Measurements from ENCODE around the gene SLC1A2.
A peak's percentile ranks its signal among the peaks of the same experiment; 100 is the strongest.

SLC1A2 gene

GRCh38 chr11:35293699-35294098 is 125.7 kb downstream of the SLC1A2 start:
- no peak for DNase-seq

GRCh38 chr11:35293035-35293434 is 126.3 kb downstream of the SLC1A2 start:
- DNase-seq = peak; percentile 23

DNA sequence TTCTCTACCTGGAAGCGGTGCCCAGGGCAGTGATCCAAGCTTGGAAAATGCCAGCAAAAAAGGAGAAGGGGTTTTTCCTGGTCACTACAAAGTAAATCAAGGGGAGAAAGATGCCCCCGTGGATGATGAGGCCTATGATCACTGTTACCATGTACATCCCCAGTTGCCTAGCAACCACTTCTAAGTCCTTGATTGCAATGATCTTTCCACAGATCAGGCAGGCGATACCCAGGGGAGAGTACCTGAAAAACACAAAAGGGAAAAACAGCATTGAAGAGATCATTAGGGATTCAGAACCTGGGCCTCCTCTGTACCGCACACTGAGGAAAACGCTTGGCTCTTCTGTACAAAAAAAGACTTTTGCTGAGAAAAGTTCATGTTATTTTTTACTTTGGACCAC is 127.1 kb downstream of the SLC1A2 start:
- peak; percentile 4 for DNase-seq

DNA sequence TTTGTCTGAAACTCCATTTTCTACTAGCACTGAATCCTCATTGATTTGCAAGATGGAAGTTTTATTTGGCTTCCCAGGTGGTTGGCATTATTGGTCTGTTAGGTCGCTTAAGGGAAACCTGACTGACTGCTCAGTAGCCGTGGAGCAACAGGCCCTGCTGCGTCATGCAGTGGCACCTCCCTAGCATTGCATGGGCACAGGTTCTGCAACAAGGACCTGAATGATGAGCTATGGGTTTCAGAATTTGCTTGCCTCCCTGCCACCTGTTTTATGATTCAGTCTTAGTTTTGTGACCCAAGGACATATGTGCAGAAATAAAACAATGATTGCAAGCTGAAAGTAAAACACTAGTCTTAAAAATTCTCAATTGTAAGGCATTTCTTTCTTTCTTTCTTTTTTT is 128.5 kb downstream of the SLC1A2 start:
- no peak for DNase-seq

- DNase-seq = no peak
Measured at GRCh38 chr11:35289821-35290220, 129.5 kb downstream of the SLC1A2 start.

DNA sequence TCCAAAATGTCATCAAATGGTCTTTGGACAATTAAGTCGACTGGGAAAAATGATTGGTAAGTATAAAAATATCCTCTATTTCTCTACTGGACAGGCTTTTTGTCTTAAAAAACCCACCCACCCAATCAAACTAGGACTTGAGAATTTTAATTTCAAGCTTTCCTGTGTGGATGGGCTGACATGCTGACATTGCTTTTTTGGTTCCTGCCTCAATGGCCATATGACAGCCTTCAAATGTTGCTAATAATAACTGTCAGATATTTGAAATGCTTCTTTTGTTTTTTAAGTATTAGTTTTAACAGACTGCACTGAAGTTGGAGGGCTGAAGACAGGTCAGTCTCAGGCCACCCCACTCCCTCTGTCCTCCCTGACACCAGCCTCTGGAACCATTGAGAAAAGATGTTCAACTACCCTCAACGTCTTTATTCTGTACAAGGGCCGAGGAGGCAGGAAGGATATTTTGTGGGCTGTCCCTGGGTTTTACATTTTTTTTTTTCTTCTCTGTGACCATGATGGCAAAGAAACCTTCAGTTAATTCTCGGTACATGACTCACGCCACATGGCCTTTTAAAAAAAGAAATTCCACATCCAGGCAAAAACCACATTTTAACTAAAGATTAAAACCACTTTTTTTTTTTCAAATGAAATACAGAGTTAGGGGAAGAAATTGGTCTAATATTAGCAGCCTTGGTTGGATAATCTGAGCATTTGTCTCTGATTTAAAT is 130.4 kb downstream of the SLC1A2 start:
- DNase-seq = peak; percentile 17

GRCh38 chr11:35288309-35288708 is 131.0 kb downstream of the SLC1A2 start:
- DNase-seq = no peak

GRCh38 chr11:35287344-35287890 is 131.9 kb downstream of the SLC1A2 start:
- DNase-seq = no peak

DNA sequence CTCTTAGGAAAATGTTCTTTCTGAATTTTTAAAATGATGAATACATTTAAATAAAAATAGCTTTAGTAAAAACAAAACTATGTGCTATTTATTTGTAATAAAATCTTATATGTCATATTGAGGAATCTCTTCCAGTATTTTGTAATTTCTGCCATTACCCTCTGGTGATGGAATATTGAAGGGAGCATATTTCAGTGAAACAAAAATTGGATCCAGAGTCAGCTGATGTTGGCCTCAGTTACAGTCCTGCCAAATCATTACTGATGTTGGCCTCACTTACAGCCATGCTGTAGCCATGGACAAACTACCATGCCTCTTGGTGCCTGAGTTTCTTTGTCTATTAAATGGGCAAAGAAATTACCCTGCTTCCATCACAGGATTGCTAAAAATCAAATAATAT is 133.2 kb downstream of the SLC1A2 start:
- no peak for DNase-seq

DNA sequence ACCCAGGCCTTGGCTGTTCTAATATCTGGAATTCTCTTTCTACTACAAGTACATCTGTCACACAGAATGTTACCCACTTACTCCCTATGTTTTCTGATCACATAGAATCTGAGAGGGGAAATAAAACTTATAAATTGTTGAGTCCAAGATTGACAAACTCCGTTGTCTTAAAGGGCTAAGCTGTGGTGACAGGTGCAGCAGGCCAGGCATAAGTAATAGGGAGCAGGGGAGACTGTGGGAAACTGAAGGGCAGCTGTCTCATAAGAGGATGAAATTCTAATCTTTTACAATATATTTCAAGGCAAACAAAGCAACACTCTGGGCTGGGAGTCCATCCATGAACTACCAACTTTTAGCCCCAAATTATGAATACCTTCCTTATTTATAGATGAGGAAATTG is 133.9 kb downstream of the SLC1A2 start:
- DNase-seq = no peak

DNA sequence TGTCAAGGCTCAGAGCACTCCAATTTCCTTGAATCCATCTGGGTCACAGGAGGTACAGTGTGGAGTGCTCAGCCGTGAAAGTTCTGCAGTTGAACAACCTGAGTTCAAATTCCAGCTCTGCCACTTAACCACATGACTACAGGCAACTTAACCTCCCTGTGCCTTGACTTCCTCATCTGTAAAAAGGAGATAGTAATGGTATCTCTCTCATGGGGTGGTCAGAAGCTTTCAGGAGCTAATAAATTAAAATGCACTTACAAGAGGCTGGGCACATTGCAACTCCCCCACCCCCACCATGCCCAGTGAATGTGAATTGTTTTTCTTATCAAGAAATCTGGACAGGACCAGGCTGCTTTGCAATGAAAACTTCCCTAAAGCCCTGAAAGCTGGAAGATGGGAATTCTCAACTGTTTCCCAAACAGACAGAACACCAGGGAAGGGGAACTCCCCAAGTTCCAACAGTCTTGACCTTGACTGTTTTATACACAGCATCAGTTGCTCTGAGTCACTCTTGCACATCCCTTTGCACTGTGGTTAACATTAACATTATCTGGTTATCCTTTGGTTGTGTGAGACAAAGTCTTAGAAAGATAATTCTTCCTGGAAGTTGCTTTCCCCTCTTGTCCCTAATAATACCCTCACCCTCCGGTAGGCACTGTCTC is 137.0 kb downstream of the SLC1A2 start:
- DNase-seq = peak; percentile 33

DNA sequence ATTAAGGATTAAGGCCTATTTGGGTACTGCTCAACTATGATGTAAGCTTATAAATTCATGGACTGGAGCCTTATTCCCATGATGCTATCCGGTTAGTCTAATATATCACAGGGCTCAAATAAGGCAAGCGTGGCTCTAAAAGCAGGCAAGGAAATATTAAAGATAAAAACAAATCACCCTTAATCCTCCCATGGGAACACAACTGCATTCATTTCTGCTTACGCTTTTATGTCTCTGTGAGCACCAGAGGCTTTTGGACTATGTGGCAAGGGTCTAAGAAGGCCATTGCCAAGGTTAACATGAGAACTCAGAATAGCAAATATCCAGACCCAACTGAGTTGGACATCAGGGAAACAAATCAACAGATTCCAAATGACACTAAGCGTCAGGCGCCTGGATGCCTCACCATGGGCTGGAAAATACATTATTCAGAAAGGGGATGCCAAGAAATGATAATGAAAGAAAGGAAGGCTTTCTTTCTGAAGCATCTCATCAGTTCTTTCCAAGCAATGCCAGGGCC is 138.1 kb downstream of the SLC1A2 start:
- DNase-seq = no peak

DNA sequence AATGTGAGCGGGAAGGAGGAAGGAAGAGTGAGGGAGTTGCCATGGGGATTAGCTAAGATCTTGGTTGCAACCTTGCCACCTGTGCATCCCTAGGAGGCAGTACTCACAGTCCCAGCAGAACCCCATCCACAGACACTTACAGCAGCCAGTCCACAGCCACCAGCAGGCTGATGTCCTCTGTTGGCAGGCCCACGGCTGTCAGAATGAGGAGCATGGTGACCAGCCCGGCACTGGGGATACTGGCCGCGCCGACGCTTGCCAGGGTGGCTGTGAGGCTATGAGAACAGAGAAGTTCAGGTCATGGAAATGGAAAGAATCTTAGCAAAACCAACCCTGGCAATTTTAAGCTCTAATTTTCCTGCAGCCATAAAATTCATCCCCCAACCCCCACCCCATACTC is 138.6 kb downstream of the SLC1A2 start:
- DNase-seq = no peak

GRCh38 chr11:35277827-35278226 is 141.5 kb downstream of the SLC1A2 start:
- no peak for DNase-seq

DNA sequence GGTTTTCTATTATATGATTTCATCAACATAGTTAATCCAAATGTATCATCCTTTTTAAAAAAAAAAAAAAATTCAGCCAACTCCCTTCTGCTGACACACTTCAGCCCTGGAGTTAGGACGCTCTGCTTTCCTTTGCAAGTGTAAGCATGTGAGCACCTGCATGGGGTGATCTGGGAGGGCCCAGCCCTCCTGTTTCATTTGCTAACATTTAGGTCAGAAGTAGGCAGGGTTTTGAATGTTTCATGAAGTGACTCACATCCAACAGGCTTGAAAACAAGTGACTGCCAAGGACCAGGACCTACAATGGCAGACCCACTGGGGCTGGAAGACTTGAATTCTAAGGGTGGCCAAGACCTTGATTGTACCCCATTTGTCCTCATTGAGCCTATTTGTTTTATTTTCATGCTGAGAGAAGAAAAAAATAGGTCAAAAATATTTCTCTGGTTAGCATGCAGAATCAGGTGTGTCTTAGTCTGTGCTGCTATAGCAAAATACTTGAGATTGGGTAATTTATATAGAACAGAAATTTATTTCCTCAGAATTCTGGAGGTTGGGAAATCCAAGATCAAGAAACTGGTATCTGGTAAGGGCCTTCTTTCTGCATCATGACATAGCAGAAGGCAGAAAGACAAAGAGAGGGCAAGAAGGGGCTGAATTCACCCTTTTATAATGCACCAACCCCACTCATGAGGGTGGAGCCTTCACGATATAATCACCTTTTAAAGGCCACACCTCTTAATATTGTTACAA is 142.8 kb downstream of the SLC1A2 start:
- peak; percentile 21 for DNase-seq

DNA sequence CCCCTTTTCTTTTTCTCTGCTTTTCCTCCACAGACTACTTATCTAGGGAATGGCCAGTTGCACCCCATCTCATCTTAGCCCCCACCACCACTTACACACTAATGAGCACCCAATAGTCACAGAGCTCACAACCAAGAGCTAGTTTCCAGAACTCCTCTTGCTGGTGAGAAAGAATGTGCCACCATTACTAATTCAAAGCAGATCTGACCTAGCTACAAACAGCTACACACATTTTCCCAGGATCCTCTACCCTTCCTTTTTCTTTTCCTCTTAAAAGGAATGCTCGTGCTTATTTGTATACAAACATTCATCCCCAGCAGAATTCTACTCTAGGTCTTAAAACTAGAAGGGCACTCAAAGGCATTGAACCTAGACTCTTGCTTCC is 143.6 kb downstream of the SLC1A2 start:
- DNase-seq = no peak

- DNase-seq = no peak
Measured at GRCh38 chr11:35274909-35275785, 144.2 kb downstream of the SLC1A2 start.

GRCh38 chr11:35272391-35272902 is 146.9 kb downstream of the SLC1A2 start:
- peak; percentile 84 for DNase-seq

GRCh38 chr11:35271031-35271430 is 148.3 kb downstream of the SLC1A2 start:
- DNase-seq = no peak

- no peak for DNase-seq
Measured at GRCh38 chr11:35270342-35270741, 149.0 kb downstream of the SLC1A2 start.

- DNase-seq = no peak
Measured at GRCh38 chr11:35267504-35267903, 151.9 kb downstream of the SLC1A2 start.
